T-helper 22 cell (primary cell): Measurements from ENCODE around the gene NOTCH1.

Experiments used
- DNase-seq: peaks from one replicate; pipeline ENCODE4 v3.0.0-alpha.2; 2020; ENCODE audit warnings: low read depth

The NOTCH1 gene

GRCh38 chr9:136484153-136485048 lies 61.4 kb downstream of the NOTCH1 start:
- peak; percentile 9 for DNase-seq

GRCh38 chr9:136483589-136484152 lies 62.2 kb downstream of the NOTCH1 start:
- DNase-seq, result peak; percentile 84

- DNase-seq, result peak; percentile 98
Observed at GRCh38 chr9:136482793-136483588, 62.9 kb downstream of the NOTCH1 start, which contains the start of gene SEC16A. TSS of gene SEC16A (minus strand) at chr9:136483040. CDS start at chr9:136477615, 5,425 bp downstream.

GRCh38 chr9:136482046-136482792 lies 63.6 kb downstream of the NOTCH1 start:
- DNase-seq, result peak; percentile 7

- no peak for DNase-seq
Observed at GRCh38 chr9:136481558-136481957, 64.3 kb downstream of the NOTCH1 start.

- no peak for DNase-seq
Observed at GRCh38 chr9:136476369-136477150, 69.3 kb downstream of the NOTCH1 start.

- DNase-seq, result no peak
Observed at GRCh38 chr9:136474974-136475865, 70.6 kb downstream of the NOTCH1 start.

- DNase-seq, result no peak
Observed at GRCh38 chr9:136474021-136474640, 71.7 kb downstream of the NOTCH1 start.

GRCh38 chr9:136473354-136473721 lies 72.5 kb downstream of the NOTCH1 start:
- no peak for DNase-seq

- DNase-seq, result no peak
Observed at GRCh38 chr9:136472640-136473353, 73.1 kb downstream of the NOTCH1 start.

GRCh38 chr9:136471802-136472487 lies 73.9 kb downstream of the NOTCH1 start:
- no peak for DNase-seq

- no peak for DNase-seq
Observed at GRCh38 chr9:136470792-136471469, 74.9 kb downstream of the NOTCH1 start.

GRCh38 chr9:136470356-136470755 lies 75.5 kb downstream of the NOTCH1 start:
- no peak for DNase-seq

- no peak for DNase-seq
Observed at GRCh38 chr9:136467766-136468165, 78.1 kb downstream of the NOTCH1 start.

GRCh38 chr9:136466155-136466541 lies 79.7 kb downstream of the NOTCH1 start:
- no peak for DNase-seq

GRCh38 chr9:136465500-136466154 lies 80.2 kb downstream of the NOTCH1 start:
- DNase-seq, result no peak

GRCh38 chr9:136464241-136464640 lies 81.6 kb downstream of the NOTCH1 start:
- no peak for DNase-seq
